Mucosa of descending colon (tissue), 3 donors: ENCODE data around the gene PDS5B. TPM values are rescaled to one million over a fixed set of nuclear protein-coding genes. Genes with fewer than 3 reads are reported as not detected.

Experiments
- ATAC-seq: fragments of 200-7000 bp; cut with Tn5 transposase; one replicate; pipeline ENCODE4 v1.9.1; 2020; ENCODE audit warnings: mild to moderate bottlenecking, moderate library complexity
- DNase-seq, 3 donors: peaks; one replicate each; pipeline ENCODE4 v3.0.0-alpha.2; 2020
- H3K36me3 ChIP-seq: fragments of 200-600 bp; one replicate; pipeline ENCODE4 v1.8.0; 2021; ENCODE audit warnings: low read depth, mild to moderate bottlenecking
- H3K4me1 ChIP-seq: fragments of 200-600 bp; one replicate; pipeline ENCODE4 v1.8.0; 2021; ENCODE audit warnings: low read depth, mild to moderate bottlenecking
- H3K4me3 ChIP-seq: fragments of 200-600 bp; one replicate; pipeline ENCODE4 v1.8.0; 2021; ENCODE audit warnings: mild to moderate bottlenecking
- H3K9me3 ChIP-seq: fragments of 200-600 bp; one replicate; pipeline ENCODE4 v1.8.0; 2021; ENCODE audit warnings: mild to moderate bottlenecking
- CTCF ChIP-seq: fragments of 200-600 bp; IDR thresholded peaks from one replicate; pipeline ENCODE4 v1.8.0; 2022; ENCODE audit warnings: antibody characterized with exemption, mild to moderate bottlenecking
- intact Hi-C, 2 donors: fragments of 100-400 bp; cut with DNase I in 1 of 2; cut with micrococcal nuclease in 1 of 2; formaldehyde crosslinking; loops; one replicate each; pipeline versions ENCODE4 v1.11.0 to v1.11.1; 2022; cut with DNase I, micrococcal nuclease
- total RNA-seq, 3 donors: library from RNA; stranded (reverse); fragmentation: NEBNext Ultra II Directional in 2 of 3; extraction: Animal tissue kit (Norgen Biotek cat#: 25700) in 2 of 3; gene quantifications; one replicate each; pipeline versions ENCODE4 v1.2.1 to v1.2.4, GENCODE V29; 2021 to 2023
- donor health status: DM: no; HTN: no; CAD: no; lungs with moderate emphysema.
- donor health status: DM: no; HTN: no; CAD: no.
- donor health status: DM: no; HTN: yes; CAD: no.

PDS5B gene
- total RNA-seq, 3 donors from 2014 or later, result 25.2 to 66.7 (median 27.5) TPM

DNA sequence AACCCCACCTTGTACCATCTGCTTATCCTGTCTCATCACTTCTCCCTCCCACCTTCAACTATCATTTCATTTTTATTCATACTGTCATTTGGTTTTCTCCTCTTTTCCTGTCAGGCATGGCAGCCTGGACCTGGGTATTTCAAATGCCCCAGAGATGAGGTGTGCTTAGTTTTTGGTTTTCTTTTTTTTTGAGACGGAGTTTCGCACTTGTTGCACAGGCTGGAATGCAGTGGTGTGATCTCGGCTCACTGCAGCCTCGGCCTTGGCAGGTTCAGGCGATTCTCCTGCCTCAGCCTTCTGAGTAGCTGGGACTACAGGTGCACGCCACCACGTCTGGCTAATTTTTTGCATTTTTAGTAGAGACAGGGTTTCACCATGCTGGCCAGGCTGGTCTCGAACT is 5.8 kb downstream of the PDS5B start:
- H3K4me3 ChIP-seq, result no peak overlapping the region
- peaks cover 16% of the 10 kb centered on the region for H3K4me1 ChIP-seq
- H3K9me3 ChIP-seq, result no peaks in the 10 kb centered on the region
- intact Hi-C loops, result no loop called here
- no peaks in the 10 kb centered on the region for H3K36me3 ChIP-seq
- ATAC-seq (no peak), DNase-seq (no peak)
- no peak for TF ChIP-seq CTCF

DNA sequence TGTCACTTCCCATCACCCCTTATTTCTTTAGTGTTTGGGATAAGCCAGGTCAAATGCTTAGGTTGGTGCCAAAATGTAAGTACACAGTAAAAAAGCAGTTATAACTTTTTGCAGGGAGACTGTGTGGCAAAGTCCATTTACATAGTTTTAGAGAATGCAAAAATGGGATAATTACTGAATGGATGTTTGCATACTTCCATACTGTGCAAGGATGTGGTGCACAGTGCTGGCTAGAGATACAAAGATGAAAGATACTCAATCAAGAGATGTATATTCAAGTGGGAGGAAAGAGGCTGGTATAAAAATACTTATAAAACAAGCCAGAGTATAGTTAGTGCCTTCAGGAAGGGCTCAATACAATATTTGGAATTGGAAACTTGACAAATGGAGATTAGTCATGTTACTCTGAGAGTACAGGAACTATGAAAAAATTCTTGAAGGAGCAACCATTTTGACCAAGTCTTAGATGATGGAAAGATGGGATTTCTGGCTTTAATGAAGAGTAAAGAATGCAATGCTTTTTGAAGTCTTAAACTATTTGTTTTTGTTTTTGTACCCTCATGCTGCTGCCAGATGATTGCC is 8.0 kb downstream of the PDS5B start:
- no peak overlapping the region for H3K4me3 ChIP-seq
- intact Hi-C loops, result no loop called here
- H3K9me3 ChIP-seq, result peaks cover 6% of the 10 kb centered on the region
- TF ChIP-seq CTCF, result no peak
- H3K4me1 ChIP-seq, result peaks cover 9% of the 10 kb centered on the region
- ATAC-seq (no peak), DNase-seq (no peak)
- no peaks in the 10 kb centered on the region for H3K36me3 ChIP-seq

DNA sequence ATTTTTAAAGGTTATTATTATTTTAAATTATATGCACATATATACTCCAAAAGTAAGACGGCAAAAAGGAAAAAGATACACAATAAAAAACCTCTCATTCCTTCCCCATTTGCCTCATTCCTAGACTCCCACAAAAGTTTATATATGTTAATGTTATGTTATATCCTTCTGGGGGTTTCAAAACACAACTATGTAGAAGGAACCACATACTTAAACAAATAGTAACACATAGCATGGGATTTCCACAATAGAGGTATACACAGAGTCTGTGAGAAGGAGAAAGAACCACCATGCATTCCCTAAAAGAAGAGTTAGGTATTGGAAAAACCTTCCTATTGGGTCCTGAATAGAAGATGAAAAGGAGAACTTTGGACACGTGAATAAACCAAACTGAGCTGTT is 9.1 kb downstream of the PDS5B start:
- Histone ChIP-seq H3K4me1 (peaks cover 7% of the 10 kb centered on the region), H3K4me3 (no peak overlapping the region), H3K36me3 (no peaks in the 10 kb centered on the region), H3K9me3 (peaks cover 6% of the 10 kb centered on the region)
- no peak for DNase-seq
- no peak for ATAC-seq
- TF ChIP-seq CTCF, result no peak
- intact Hi-C loops, result no loop called here

- H3K9me3 ChIP-seq, result peaks cover 6% of the 10 kb centered on the region
- ATAC-seq, result no peak
- no peak for TF ChIP-seq CTCF
- intact Hi-C loops, result no loop called here
- H3K4me1 ChIP-seq, result peaks cover 4% of the 10 kb centered on the region
- H3K4me3 ChIP-seq, result no peak overlapping the region
- H3K36me3 ChIP-seq, result no peaks in the 10 kb centered on the region
- no peak for DNase-seq
Observed at GRCh38 chr13:32600890-32601289, 14.6 kb downstream of the PDS5B start.

DNA sequence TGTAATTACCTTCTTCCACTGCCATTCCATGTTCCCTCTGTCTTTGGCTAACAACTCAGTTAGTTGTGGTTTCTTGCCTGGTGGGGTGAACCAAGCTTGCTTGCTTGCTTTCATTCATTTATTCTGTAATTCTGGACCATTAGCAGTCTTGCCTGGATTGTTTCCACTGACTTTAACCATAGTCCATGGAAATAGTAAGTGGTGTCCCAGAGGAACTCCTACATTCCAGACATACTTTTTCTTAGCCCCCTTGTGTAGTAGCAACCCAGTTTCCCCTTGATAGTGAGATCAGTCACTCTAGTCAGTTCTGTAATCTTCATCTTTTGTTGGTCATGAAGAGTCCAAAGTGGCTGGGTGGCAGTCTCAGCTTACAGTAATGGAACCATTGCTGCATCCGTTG is 23.2 kb downstream of the PDS5B start:
- intact Hi-C loops, result no loop called here
- Histone ChIP-seq H3K4me1 (no peaks in the 10 kb centered on the region), H3K36me3 (no peaks in the 10 kb centered on the region), H3K9me3 (peaks cover 13% of the 10 kb centered on the region), H3K4me3 (no peak overlapping the region)
- ATAC-seq (no peak), DNase-seq (no peak)
- TF ChIP-seq CTCF, result no peak

DNA sequence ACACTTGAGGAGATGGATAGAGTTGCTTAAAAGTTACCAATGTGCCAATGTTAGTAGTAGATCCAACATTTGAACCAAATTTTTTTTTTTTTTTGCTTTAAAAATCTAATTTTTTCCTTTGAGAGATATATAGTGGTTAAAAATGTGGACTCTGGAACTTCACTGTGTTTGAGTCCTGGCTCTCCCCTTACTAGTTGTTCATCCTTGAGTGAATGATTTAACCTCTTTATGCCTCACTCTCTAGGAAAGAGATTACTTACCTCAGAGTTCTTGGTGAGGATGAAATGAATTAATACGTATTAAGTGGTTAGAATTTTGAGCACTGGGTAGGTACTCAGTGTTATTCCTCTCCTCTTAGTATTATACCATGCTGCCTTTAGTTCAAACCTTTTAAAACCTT is 24.3 kb downstream of the PDS5B start:
- intact Hi-C loops, result no loop called here
- no peaks in the 10 kb centered on the region for H3K4me1 ChIP-seq
- ATAC-seq, result no peak
- no peak for DNase-seq
- no peak overlapping the region for H3K4me3 ChIP-seq
- H3K36me3 ChIP-seq, result no peaks in the 10 kb centered on the region
- TF ChIP-seq CTCF, result no peak
- H3K9me3 ChIP-seq, result peaks cover 13% of the 10 kb centered on the region
